Ascending aorta (tissue), 2 donors: ENCODE data around the gene MAP4. TPM values are rescaled to one million over a fixed set of nuclear protein-coding genes. Genes with fewer than 3 reads are reported as not detected.

Source experiments
- DNase-seq, 2 donors: peaks; one replicate each; pipeline ENCODE4 v3.0.0-alpha.2; 2019; ENCODE audit warnings: low spot score in 2 of 2
- H3K27ac ChIP-seq, 2 donors: fragments of 200-600 bp; sonication (generic); one replicate each; pipeline ENCODE4 v1.5.1; 2016 to 2017; ENCODE audit warnings: mild to moderate bottlenecking in 1 of 2
- H3K27me3 ChIP-seq: fragments of 200-600 bp; sonication (generic); one replicate; pipeline ENCODE4 v1.5.1; 2017
- H3K36me3 ChIP-seq, 2 donors: fragments of 200-600 bp; sonication (generic); one replicate each; pipeline ENCODE4 v1.5.1; 2016
- H3K4me1 ChIP-seq, 2 donors: fragments of 200-600 bp; sonication (generic); one replicate each; pipeline ENCODE4 v1.5.1; 2016 to 2017; ENCODE audit warnings: mild to moderate bottlenecking in 1 of 2
- H3K4me3 ChIP-seq, 2 donors: fragments of 200-600 bp; sonication (generic); one replicate each; pipeline ENCODE4 v1.5.1; 2016 to 2017; ENCODE audit warnings: mild to moderate bottlenecking in 1 of 2
- H3K9me3 ChIP-seq, 2 donors: fragments of 200-600 bp; sonication (generic); one replicate each; pipeline ENCODE4 v1.5.1; 2016
- intact Hi-C: fragments of 100-400 bp; cut with DNase I; formaldehyde crosslinking; loops from one replicate; pipeline ENCODE4 v1.15.1; 2023
- total RNA-seq: library from RNA; depleted of rRNA; stranded (reverse); fragments of >200 nt; gene quantifications from one replicate; pipeline ENCODE4 v1.1.0, GENCODE V29; 2016
- TF ChIP-seq, protein P1 (sequence below), 3 experiments: fragments of 200-600 bp in 2 of 3; fragments of 450-650 bp in 1 of 3; sonication (generic) in 2 of 3; IDR thresholded peaks; one replicate each; pipeline ENCODE4 v1.5.1; 2016 to 2019; ENCODE audit warnings: antibody characterized with exemption in 3 of 3, mild to moderate bottlenecking in 1 of 3, moderate library complexity in 1 of 3

Gene MAP4
- total RNA-seq, 1 donor from 2014 or later, result 140 TPM

DNA sequence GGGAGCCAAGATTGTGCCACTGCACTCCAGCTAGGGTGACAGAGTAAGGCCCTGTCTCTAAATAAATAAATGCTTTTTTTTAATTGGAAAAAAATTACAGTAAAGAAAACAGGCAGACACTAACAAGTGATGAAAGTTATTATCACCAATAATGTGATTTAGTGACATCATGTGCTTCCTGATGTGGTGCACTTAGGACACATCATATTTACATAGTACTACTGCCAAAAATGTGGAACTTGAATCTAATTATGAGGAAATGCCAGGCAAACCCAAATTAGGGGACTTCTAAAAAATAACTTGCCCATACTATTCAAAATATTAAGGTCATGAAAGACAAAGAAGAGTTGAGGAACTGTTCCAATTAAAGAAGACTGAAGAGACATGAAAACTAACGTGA, 30.8 kb downstream of the MAP4 start:
- H3K9me3 ChIP-seq, result no peaks in the 10 kb centered on the region
- intact Hi-C loops, result no loop called here
- TF ChIP-seq, protein P1, sequence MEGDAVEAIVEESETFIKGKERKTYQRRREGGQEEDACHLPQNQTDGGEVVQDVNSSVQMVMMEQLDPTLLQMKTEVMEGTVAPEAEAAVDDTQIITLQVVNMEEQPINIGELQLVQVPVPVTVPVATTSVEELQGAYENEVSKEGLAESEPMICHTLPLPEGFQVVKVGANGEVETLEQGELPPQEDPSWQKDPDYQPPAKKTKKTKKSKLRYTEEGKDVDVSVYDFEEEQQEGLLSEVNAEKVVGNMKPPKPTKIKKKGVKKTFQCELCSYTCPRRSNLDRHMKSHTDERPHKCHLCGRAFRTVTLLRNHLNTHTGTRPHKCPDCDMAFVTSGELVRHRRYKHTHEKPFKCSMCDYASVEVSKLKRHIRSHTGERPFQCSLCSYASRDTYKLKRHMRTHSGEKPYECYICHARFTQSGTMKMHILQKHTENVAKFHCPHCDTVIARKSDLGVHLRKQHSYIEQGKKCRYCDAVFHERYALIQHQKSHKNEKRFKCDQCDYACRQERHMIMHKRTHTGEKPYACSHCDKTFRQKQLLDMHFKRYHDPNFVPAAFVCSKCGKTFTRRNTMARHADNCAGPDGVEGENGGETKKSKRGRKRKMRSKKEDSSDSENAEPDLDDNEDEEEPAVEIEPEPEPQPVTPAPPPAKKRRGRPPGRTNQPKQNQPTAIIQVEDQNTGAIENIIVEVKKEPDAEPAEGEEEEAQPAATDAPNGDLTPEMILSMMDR (IDR thresholded peaks at IDR 0.05), result no peak
- peak overlapping the region; percentile 50 to 60 for H3K27ac ChIP-seq
- H3K4me1 ChIP-seq, result peaks cover 2 to 37% of the 10 kb centered on the region in 2 donors
- H3K27me3 ChIP-seq, result no peaks in the 10 kb centered on the region
- H3K4me3 ChIP-seq, result no peak overlapping the region
- DNase-seq, result no peak
- H3K36me3 ChIP-seq, result no peaks in the 10 kb centered on the region

DNA sequence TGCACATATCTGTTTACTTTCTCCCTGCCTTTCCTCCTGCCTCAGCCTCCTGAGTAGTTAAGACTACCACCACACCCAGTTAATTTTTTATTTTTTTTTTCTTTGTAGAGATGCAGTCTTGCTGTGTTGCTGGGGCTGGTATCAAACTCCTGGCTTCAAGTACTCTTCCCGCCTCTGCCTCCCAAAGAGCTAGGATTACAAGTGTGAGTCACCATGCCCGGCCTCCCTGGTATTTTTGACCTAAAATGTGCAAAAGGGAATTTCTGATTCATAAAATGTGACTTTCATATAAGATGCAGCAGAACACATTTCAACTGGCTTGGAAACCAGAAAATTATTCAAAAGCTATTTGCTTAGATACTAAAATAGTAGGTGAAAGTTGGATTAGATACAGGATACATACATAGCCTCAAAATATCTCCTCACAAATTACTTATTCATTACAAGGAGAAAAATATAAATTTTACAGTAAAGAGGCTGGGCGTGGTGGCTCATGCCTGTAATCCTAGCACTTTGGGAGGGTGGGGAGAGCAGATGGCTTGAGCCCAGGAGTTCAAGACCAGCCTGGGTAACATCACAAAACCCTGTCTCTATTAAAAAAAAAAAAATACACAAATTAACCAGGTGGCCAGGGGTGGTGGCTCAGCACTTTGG, 32.0 kb downstream of the MAP4 start:
- peak in 1 of 2 donors; percentile 83 for DNase-seq
- H3K4me1 ChIP-seq, result peaks cover 3 to 30% of the 10 kb centered on the region in 2 donors
- intact Hi-C loops, result no loop called here
- H3K27me3 ChIP-seq, result no peaks in the 10 kb centered on the region
- H3K27ac ChIP-seq, result peak overlapping the region; percentile 60 to 71
- H3K36me3 ChIP-seq, result no peaks in the 10 kb centered on the region
- TF ChIP-seq, protein P1 (IDR thresholded peaks at IDR 0.05), result no peak
- H3K4me3 ChIP-seq, result no peak overlapping the region
- H3K9me3 ChIP-seq, result no peaks in the 10 kb centered on the region

DNA sequence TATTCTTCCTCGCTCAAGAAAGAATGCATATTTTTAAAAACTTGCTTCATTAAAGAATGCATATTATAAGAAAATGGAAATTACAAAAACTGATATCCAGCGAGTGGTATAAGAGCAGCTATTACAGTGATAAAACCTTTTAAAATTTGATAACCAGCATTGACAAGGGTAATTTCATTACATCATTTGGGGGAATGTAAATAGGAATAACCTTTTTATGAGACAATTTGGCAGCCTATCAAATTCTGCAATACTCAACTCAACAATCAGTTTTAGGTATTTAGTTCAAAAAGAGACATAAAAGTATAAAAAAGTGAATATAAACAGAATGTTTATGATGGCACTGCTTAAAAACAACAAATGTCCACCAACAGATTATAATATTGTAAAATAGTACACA, 35.4 kb downstream of the MAP4 start:
- intact Hi-C loops, result no loop called here
- Histone ChIP-seq H3K9me3 (no peaks in the 10 kb centered on the region), H3K4me1 (peaks cover 3 to 26% of the 10 kb centered on the region in 2 donors), H3K27ac (no peak overlapping the region), H3K27me3 (no peaks in the 10 kb centered on the region), H3K4me3 (no peak overlapping the region), H3K36me3 (peaks cover 0 to 5% of the 10 kb centered on the region in 2 donors)
- TF ChIP-seq, protein P1 (IDR thresholded peaks at IDR 0.05), result no peak
- DNase-seq, result no peak

DNA sequence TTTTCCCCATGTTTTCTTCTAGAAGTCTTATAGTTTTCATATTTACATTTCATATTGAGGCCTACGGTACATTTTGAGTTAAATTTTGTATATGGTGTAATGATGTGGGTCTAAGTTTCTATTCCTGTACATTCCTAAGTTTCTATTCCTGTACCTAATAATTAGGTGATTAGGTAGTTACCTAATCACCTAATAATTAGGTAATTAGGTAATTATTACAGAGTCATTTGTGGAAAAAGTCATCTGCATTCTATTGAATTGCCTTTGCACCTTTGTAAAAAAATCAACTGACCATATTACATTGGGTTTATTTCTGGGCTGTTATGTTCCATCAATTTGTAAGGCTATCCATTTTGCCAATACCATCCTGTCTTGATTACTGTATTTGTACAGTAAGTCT, 37.1 kb downstream of the MAP4 start:
- intact Hi-C loops, result no loop called here
- no peaks in the 10 kb centered on the region for H3K9me3 ChIP-seq
- no peak overlapping the region for H3K4me3 ChIP-seq
- H3K36me3 ChIP-seq, result peaks cover 0 to 5% of the 10 kb centered on the region in 2 donors
- TF ChIP-seq, protein P1 (IDR thresholded peaks at IDR 0.05), result no peak
- H3K27me3 ChIP-seq, result no peaks in the 10 kb centered on the region
- no peak overlapping the region for H3K27ac ChIP-seq
- no peak for DNase-seq
- peaks cover 3 to 20% of the 10 kb centered on the region in 2 donors for H3K4me1 ChIP-seq

DNA sequence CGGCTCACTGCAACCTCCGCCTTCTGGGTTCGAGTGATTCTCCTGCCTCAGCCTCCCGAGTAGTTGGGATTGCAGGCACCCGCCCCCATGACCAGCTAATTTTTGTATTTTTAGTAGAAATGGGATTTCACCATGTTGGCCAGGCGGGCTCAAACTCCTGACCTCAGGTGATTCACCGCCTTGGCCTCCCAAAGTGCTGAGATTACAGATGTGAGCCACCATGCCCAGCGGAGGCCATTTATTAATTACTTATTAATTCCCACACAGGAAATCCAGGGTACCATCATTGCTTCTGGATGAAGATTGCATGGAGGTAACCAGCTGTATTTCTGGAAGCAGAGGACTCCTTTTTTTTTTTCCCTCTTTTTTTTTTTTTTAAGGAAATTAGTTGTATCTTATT, 37.8 kb downstream of the MAP4 start:
- TF ChIP-seq, protein P1 (IDR thresholded peaks at IDR 0.05), result no peak
- intact Hi-C loops, result no loop called here
- Histone ChIP-seq H3K36me3 (peaks cover 0 to 5% of the 10 kb centered on the region in 2 donors), H3K4me3 (no peak overlapping the region), H3K4me1 (peaks cover 3 to 20% of the 10 kb centered on the region in 2 donors), H3K9me3 (no peaks in the 10 kb centered on the region), H3K27me3 (no peaks in the 10 kb centered on the region), H3K27ac (no peak overlapping the region)
- DNase-seq, result no peak
